GM12878 (cell line): Measurements from ENCODE around the gene GGA2. TPM values are rescaled to one million over a fixed set of nuclear protein-coding genes. Genes with fewer than 3 reads are reported as not detected.

Source experiments
- ATF3 ChIP-seq: IDR thresholded peaks from 2 replicates; pipeline ENCODE4 v1.6.1; 2011; ENCODE audit warnings: low read depth, mild to moderate bottlenecking, low read length, moderate library complexity, borderline replicate concordance; ENCODE audit errors: extremely low read depth
- CUX1 ChIP-seq: IDR thresholded peaks from 2 replicates; pipeline ENCODE4 v1.6.1; 2012; ENCODE audit warnings: improper control_type of control experiment, low read depth, low read length; ENCODE audit not compliant: insufficient replicate concordance
- SKIL ChIP-seq: fragments of 450-650 bp; IDR thresholded peaks from 2 replicates; pipeline ENCODE4 v1.6.1; 2017; ENCODE audit warnings: mild to moderate bottlenecking, low read depth, inconsistent platforms; ENCODE audit not compliant: poor library complexity, severe bottlenecking
- polyA plus RNA-seq, 11 experiments: library from polyadenylated mRNA; depleted of rRNA in 4 of 11; unstranded in 6 of 11; stranded (reverse) in 5 of 11; fragments of >200 nt; fragmentation: Nextera tagmentation in 4 of 11; fragmentation: Illumina TruSeq in 1 of 11; extraction: Ambion mirVana in 4 of 11; extraction: Trizol in 1 of 11; gene quantifications; 1 replicate in 1 of 11; 2 replicates in 10 of 11; pipeline versions ENCODE4 v1.2.1 to v1.2.3, GENCODE V29; 2011 to 2016; ENCODE audit warnings: inconsistent platforms in 2 of 11, missing spikeins in 2 of 11, low read depth in 1 of 11
- total RNA-seq, 4 experiments: library from RNA; depleted of rRNA in 3 of 4; stranded (reverse); fragments of >200 nt in 3 of 4; fragmentation: Illumina TruSeq in 1 of 4; extraction: Trizol in 1 of 4; gene quantifications; 2 replicates each; pipeline versions ENCODE4 v1.2.1 to v1.2.3, GENCODE V29; 2013 to 2021

The GGA2 gene
- total and polyA plus RNA-seq, 10 of the 15 experiments (the other 5 are each of a cell fraction or from before 2014, with no cell fraction given), result 14.1 to 153 (median 86.6) TPM

GRCh38 chr16:23452572-23453337, 57.5 kb downstream of the GGA2 start, which contains the start of gene COG7 (continued):
- TF ChIP-seq SKIL (no peak), CUX1 (no peak), ATF3 (no peak)
